Activated CD8-positive, alpha-beta T cell treated with anti-CD3 and anti-CD28 coated beads, Interleukin-2, amount 10 ng/mL, durations not matched to agents 7 days and 5 days (primary cell): ENCODE measurements around the gene RAB7B. TPM values are rescaled to one million over a fixed set of nuclear protein-coding genes. Genes with fewer than 3 reads are reported as not detected.

Source experiments
- ATAC-seq: fragments of 150-1000 bp; cut with Tn5 transposase; one replicate; pipeline ENCODE4 v1.10.0; 2021; ENCODE audit warnings: moderate library complexity
- CTCF ChIA-PET: fragments of 350-600 bp; sonication (Branson Sonifier 250); formaldehyde crosslinking; loops from one replicate; lab custom pipeline; 2021; ENCODE audit warnings: antibody characterized with exemption; lab: Charles Lee
- POLR2A ChIA-PET: fragments of 350-600 bp; sonication (Branson Sonifier 250); formaldehyde crosslinking; loops from one replicate; lab custom pipeline; 2021; ENCODE audit warnings: antibody characterized with exemption; lab: Charles Lee
- DNase-seq: peaks from one replicate; pipeline ENCODE4 v3.0.0-alpha.2; 2020
- H3K27ac Mint-ChIP-seq: one replicate; pipeline ENCODE4 v1.8.0; 2021; ENCODE audit warnings: mild to moderate bottlenecking, mixed read lengths
- H3K27me3 Mint-ChIP-seq: one replicate; pipeline ENCODE4 v1.8.0; 2021; ENCODE audit warnings: low read depth, mixed read lengths
- H3K36me3 Mint-ChIP-seq: one replicate; pipeline ENCODE4 v1.8.0; 2021; ENCODE audit warnings: low read depth, mixed read lengths
- H3K4me1 Mint-ChIP-seq: one replicate; pipeline ENCODE4 v1.8.0; 2021; ENCODE audit warnings: low read depth, mixed read lengths
- H3K4me3 Mint-ChIP-seq: one replicate; pipeline ENCODE4 v1.8.0; 2021; ENCODE audit warnings: mild to moderate bottlenecking, mixed read lengths
- H3K9me3 Mint-ChIP-seq: one replicate; pipeline ENCODE4 v1.8.0; 2022; ENCODE audit warnings: mixed read lengths; ENCODE audit not compliant: insufficient read depth
- total RNA-seq, 2 experiments: library from RNA; stranded (reverse); gene quantifications; one replicate each; pipeline ENCODE4 v1.2.3, GENCODE V29; 2021

The RAB7B gene
- total RNA-seq, 2 experiments from 2014 or later: not detected

DNA sequence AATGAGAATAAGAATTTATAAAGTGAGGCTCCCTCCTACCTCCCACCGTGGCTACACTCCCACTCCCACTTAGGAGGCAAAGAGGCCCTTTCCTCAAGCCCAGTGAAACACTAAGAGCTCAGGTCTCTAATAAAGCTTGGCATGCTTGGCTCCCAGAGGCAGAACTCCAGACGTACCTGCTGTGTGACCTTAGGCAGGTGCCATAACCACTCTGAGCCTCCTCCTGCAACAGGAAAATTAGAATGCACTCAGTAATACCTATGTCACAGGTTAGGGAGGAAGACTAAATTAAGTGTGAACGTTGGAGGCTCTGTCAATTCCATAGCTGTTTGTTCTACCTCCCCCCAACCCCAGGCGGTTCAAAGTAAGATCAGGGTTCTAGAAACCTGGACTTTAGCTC, 43.4 kb downstream of the RAB7B start:
- ATAC-seq: no peak
- DNase-seq: no peak
- Mint-ChIP-seq H3K9me3 (no peaks in the 10 kb centered on the region), H3K27me3 (peaks cover 23% of the 10 kb centered on the region), H3K27ac (no peak overlapping the region), H3K36me3 (no peaks in the 10 kb centered on the region), H3K4me1 (peaks cover 6% of the 10 kb centered on the region), H3K4me3 (no peak overlapping the region)
- ChIA-PET POLR2A (interaction anchor here (0.6 kb wide), 1 partner anchor 561 kb away, joined by 3 read pairs; no protein-coding TSS in a partner anchor), CTCF (interaction anchor here (0.7 to 2.4 kb wide), 2 partner anchors 18 to 41 kb away, joined by 3 to 9 read pairs; no protein-coding TSS in a partner anchor)

GRCh38 chr1:205955499-205955898, 47.7 kb downstream of the RAB7B start:
- Mint-ChIP-seq H3K27me3 (peaks cover 31% of the 10 kb centered on the region), H3K9me3 (no peaks in the 10 kb centered on the region), H3K4me1 (no peaks in the 10 kb centered on the region), H3K36me3 (no peaks in the 10 kb centered on the region), H3K4me3 (no peak overlapping the region), H3K27ac (no peak overlapping the region)
- no peak for ATAC-seq
- no peak for DNase-seq
- CTCF ChIA-PET: no interaction called here
- POLR2A ChIA-PET: no interaction called here

- H3K4me3 Mint-ChIP-seq: no peak overlapping the region
- H3K9me3 Mint-ChIP-seq: no peaks in the 10 kb centered on the region
- DNase-seq (no peak), ATAC-seq (no peak)
- H3K27me3 Mint-ChIP-seq: peaks cover 29% of the 10 kb centered on the region
- H3K4me1 Mint-ChIP-seq: no peaks in the 10 kb centered on the region
- ChIA-PET CTCF (no interaction called here), POLR2A (no interaction called here)
- H3K27ac Mint-ChIP-seq: no peak overlapping the region
- no peaks in the 10 kb centered on the region for H3K36me3 Mint-ChIP-seq
These were observed 48.3 kb downstream of the RAB7B start for GRCh38 chr1:205954819-205955404.

GRCh38 chr1:205951746-205952145, 51.4 kb downstream of the RAB7B start:
- DNase-seq (no peak), ATAC-seq (no peak)
- no peaks in the 10 kb centered on the region for H3K9me3 Mint-ChIP-seq
- no peaks in the 10 kb centered on the region for H3K4me1 Mint-ChIP-seq
- no peak overlapping the region for H3K4me3 Mint-ChIP-seq
- CTCF ChIA-PET: interaction anchor here (1.5 to 2.5 kb wide), 3 partner anchors 26 to 155 kb away, joined by 5 to 13 read pairs (median 6); no protein-coding TSS in a partner anchor
- POLR2A ChIA-PET: no interaction called here
- no peaks in the 10 kb centered on the region for H3K36me3 Mint-ChIP-seq
- H3K27ac Mint-ChIP-seq: no peak overlapping the region
- peaks cover 13% of the 10 kb centered on the region for H3K27me3 Mint-ChIP-seq

GRCh38 chr1:205950826-205951549, 52.2 kb downstream of the RAB7B start:
- Mint-ChIP-seq H3K27ac (no peak overlapping the region), H3K9me3 (no peaks in the 10 kb centered on the region), H3K36me3 (no peaks in the 10 kb centered on the region), H3K27me3 (peaks cover 14% of the 10 kb centered on the region), H3K4me1 (no peaks in the 10 kb centered on the region), H3K4me3 (no peak overlapping the region)
- POLR2A ChIA-PET: no interaction called here
- DNase-seq (no peak), ATAC-seq (no peak)
- CTCF ChIA-PET: interaction anchor here (1.2 to 1.8 kb wide), 4 partner anchors 26 to 597 kb away, joined by 3 to 9 read pairs (median 6); no protein-coding TSS in a partner anchor

GRCh38 chr1:205950280-205950679, 52.9 kb downstream of the RAB7B start:
- no peak for ATAC-seq
- CTCF ChIA-PET: interaction anchor here (1.2 to 1.8 kb wide), 3 partner anchors 27 to 596 kb away, joined by 3 to 9 read pairs (median 6); no protein-coding TSS in a partner anchor

GRCh38 chr1:205949753-205950152, 53.4 kb downstream of the RAB7B start:
- Mint-ChIP-seq H3K36me3 (no peaks in the 10 kb centered on the region), H3K9me3 (no peaks in the 10 kb centered on the region), H3K27ac (no peak overlapping the region), H3K4me1 (no peaks in the 10 kb centered on the region), H3K27me3 (peaks cover 18% of the 10 kb centered on the region), H3K4me3 (no peak overlapping the region)
- CTCF ChIA-PET: no interaction called here
- no peak for ATAC-seq
- DNase-seq: no peak
- POLR2A ChIA-PET: no interaction called here

More at GRCh38 chr1:205950280-205950679, 52.9 kb downstream of the RAB7B start:
- no peaks in the 10 kb centered on the region for H3K9me3 Mint-ChIP-seq
- no peaks in the 10 kb centered on the region for H3K4me1 Mint-ChIP-seq
- POLR2A ChIA-PET: no interaction called here
- no peaks in the 10 kb centered on the region for H3K36me3 Mint-ChIP-seq
- no peak overlapping the region for H3K4me3 Mint-ChIP-seq
- peaks cover 15% of the 10 kb centered on the region for H3K27me3 Mint-ChIP-seq
- DNase-seq: no peak
- H3K27ac Mint-ChIP-seq: no peak overlapping the region

GRCh38 chr1:205948886-205949285, 54.3 kb downstream of the RAB7B start:
- Mint-ChIP-seq H3K4me3 (no peak overlapping the region), H3K9me3 (no peaks in the 10 kb centered on the region), H3K27ac (no peak overlapping the region), H3K27me3 (peaks cover 16% of the 10 kb centered on the region), H3K36me3 (no peaks in the 10 kb centered on the region), H3K4me1 (no peaks in the 10 kb centered on the region)
- ATAC-seq (no peak), DNase-seq (no peak)
- POLR2A ChIA-PET: no interaction called here
- CTCF ChIA-PET: interaction anchor here (1.3 kb wide), 1 partner anchor 28 kb away, joined by 4 read pairs; no protein-coding TSS in a partner anchor

GRCh38 chr1:205948039-205948438, 55.2 kb downstream of the RAB7B start:
- H3K4me3 Mint-ChIP-seq: no peak overlapping the region
- H3K4me1 Mint-ChIP-seq: no peaks in the 10 kb centered on the region
- H3K27me3 Mint-ChIP-seq: peaks cover 16% of the 10 kb centered on the region
- H3K27ac Mint-ChIP-seq: no peak overlapping the region
- no peak for ATAC-seq
- no peaks in the 10 kb centered on the region for H3K36me3 Mint-ChIP-seq
- POLR2A ChIA-PET: no interaction called here
- DNase-seq: no peak
- no peaks in the 10 kb centered on the region for H3K9me3 Mint-ChIP-seq
- CTCF ChIA-PET: interaction anchor here (1.3 kb wide), 1 partner anchor 29 kb away, joined by 4 read pairs; no protein-coding TSS in a partner anchor

DNA sequence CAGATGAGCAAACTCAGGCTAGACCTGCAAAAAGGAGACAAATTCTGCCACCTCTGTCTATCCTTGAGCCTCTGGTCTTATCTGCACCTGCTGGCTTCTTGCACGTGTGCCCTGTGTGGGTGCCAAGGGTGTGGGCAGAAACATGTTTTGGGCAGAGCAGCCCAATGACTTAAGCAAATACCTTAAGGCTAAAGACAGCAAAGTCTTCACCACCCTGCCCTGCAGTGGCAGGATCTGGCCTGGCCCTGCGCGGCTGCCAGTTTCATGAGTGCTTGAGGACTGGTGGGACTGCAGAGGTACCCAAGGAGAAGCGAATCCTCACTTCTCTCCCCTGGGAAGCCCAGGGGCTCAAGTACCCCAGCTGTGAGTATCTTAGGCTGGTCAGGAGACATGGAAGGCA, 56.2 kb downstream of the RAB7B start:
- CTCF ChIA-PET: interaction anchor here (1.4 kb wide), 1 partner anchor 30 kb away, joined by 4 read pairs; no protein-coding TSS in a partner anchor
- H3K27me3 Mint-ChIP-seq: peaks cover 13% of the 10 kb centered on the region

GRCh38 chr1:205945069-205945468, 58.1 kb downstream of the RAB7B start:
- Mint-ChIP-seq H3K9me3 (no peaks in the 10 kb centered on the region), H3K4me1 (no peaks in the 10 kb centered on the region), H3K4me3 (no peak overlapping the region), H3K27ac (no peak overlapping the region), H3K27me3 (peaks cover 13% of the 10 kb centered on the region), H3K36me3 (no peaks in the 10 kb centered on the region)
- ATAC-seq: no peak
- POLR2A ChIA-PET: no interaction called here
- CTCF ChIA-PET: interaction anchor here (2.2 kb wide), 1 partner anchor 32 kb away, joined by 11 read pairs; no protein-coding TSS in a partner anchor
- DNase-seq: no peak

More for the DNA sequence above, 56.2 kb downstream of the RAB7B start:
- H3K27ac Mint-ChIP-seq: no peak overlapping the region
- POLR2A ChIA-PET: no interaction called here
- no peak overlapping the region for H3K4me3 Mint-ChIP-seq
- H3K4me1 Mint-ChIP-seq: no peaks in the 10 kb centered on the region
- H3K36me3 Mint-ChIP-seq: no peaks in the 10 kb centered on the region
- ATAC-seq (no peak), DNase-seq (no peak)
- no peaks in the 10 kb centered on the region for H3K9me3 Mint-ChIP-seq

GRCh38 chr1:205944525-205944924, 58.7 kb downstream of the RAB7B start:
- Mint-ChIP-seq H3K36me3 (no peaks in the 10 kb centered on the region), H3K27ac (no peak overlapping the region), H3K4me3 (no peak overlapping the region), H3K27me3 (peaks cover 19% of the 10 kb centered on the region), H3K9me3 (no peaks in the 10 kb centered on the region), H3K4me1 (no peaks in the 10 kb centered on the region)
- ChIA-PET CTCF (interaction anchor here (2.2 kb wide), 1 partner anchor 33 kb away, joined by 11 read pairs; no protein-coding TSS in a partner anchor), POLR2A (no interaction called here)
- no peak for ATAC-seq
- DNase-seq: no peak
